Stimulated activated naive CD8-positive, alpha-beta T cell treated with anti-CD3 and anti-CD28 coated beads, Interleukin-15, Interleukin-2, amounts not matched to agents 100 ng/mL and 50 ng/mL, for 24 hours (primary cell): ENCODE measurements around the gene OR51A7.
"Not testable (repeated sequence)": the region's sequence is repeated elsewhere in the genome, so short reads cannot be mapped to it uniquely, and the experiment has no call there.

ENCODE experiments used
- H3K27ac Mint-ChIP-seq: one replicate; pipeline ENCODE4 v1.8.0; 2021; ENCODE audit warnings: mild to moderate bottlenecking, mixed read lengths
- H3K27me3 Mint-ChIP-seq: one replicate; pipeline ENCODE4 v1.8.0; 2021; ENCODE audit warnings: mixed read lengths
- H3K36me3 Mint-ChIP-seq: one replicate; pipeline ENCODE4 v1.8.0; 2021; ENCODE audit warnings: low read depth, mixed read lengths
- H3K4me1 Mint-ChIP-seq: one replicate; pipeline ENCODE4 v1.8.0; 2021; ENCODE audit warnings: low read depth, mixed read lengths
- H3K4me3 Mint-ChIP-seq: one replicate; pipeline ENCODE4 v1.8.0; 2021; ENCODE audit warnings: mild to moderate bottlenecking, mixed read lengths
- H3K9me3 Mint-ChIP-seq: one replicate; pipeline ENCODE4 v1.8.0; 2021; ENCODE audit warnings: mixed read lengths

Gene OR51A7

GRCh38 chr11:4903484-4903883, at the start of gene OR51A7:
Gene OR51A7 (plus strand): TSS chr11:4903783. CDS start chr11:4907370, 3,587 bp downstream.
- H3K4me3 Mint-ChIP-seq, result no peak within 1 kb of the TSS
- no peaks in the 10 kb centered on the region for H3K36me3 Mint-ChIP-seq
- no peaks in the 10 kb centered on the region for H3K4me1 Mint-ChIP-seq
- H3K27me3 Mint-ChIP-seq, result peaks cover 3% of the 10 kb centered on the region
- no peak within 1 kb of the TSS for H3K27ac Mint-ChIP-seq
- H3K9me3 Mint-ChIP-seq, result no peaks in the 10 kb centered on the region

- not testable (repeated sequence) for H3K4me3 Mint-ChIP-seq, H3K9me3 Mint-ChIP-seq, H3K27ac Mint-ChIP-seq, H3K36me3 Mint-ChIP-seq, H3K4me1 Mint-ChIP-seq
- peaks cover 11% of the 10 kb centered on the region for H3K27me3 Mint-ChIP-seq
Measured at GRCh38 chr11:4854286-4854685, 49.3 kb upstream of the OR51A7 start.

GRCh38 chr11:4862447-4863236, 40.9 kb upstream of the OR51A7 start:
- H3K9me3 Mint-ChIP-seq, result no peaks in the 10 kb centered on the region
- H3K36me3 Mint-ChIP-seq, result no peaks in the 10 kb centered on the region
- H3K4me3 Mint-ChIP-seq, result no peak overlapping the region
- no peaks in the 10 kb centered on the region for H3K27me3 Mint-ChIP-seq
- no peaks in the 10 kb centered on the region for H3K4me1 Mint-ChIP-seq
- H3K27ac Mint-ChIP-seq, result no peak overlapping the region

GRCh38 chr11:4863876-4864275, 39.7 kb upstream of the OR51A7 start:
- H3K36me3 Mint-ChIP-seq, result no peaks in the 10 kb centered on the region
- H3K4me1 Mint-ChIP-seq, result no peaks in the 10 kb centered on the region
- H3K27ac Mint-ChIP-seq, result no peak overlapping the region

GRCh38 chr11:4865855-4866254, 37.7 kb upstream of the OR51A7 start:
- H3K4me1 Mint-ChIP-seq, result no peaks in the 10 kb centered on the region
- no peaks in the 10 kb centered on the region for H3K27me3 Mint-ChIP-seq
- H3K36me3 Mint-ChIP-seq, result no peaks in the 10 kb centered on the region
- no peaks in the 10 kb centered on the region for H3K9me3 Mint-ChIP-seq
- no peak overlapping the region for H3K27ac Mint-ChIP-seq
- H3K4me3 Mint-ChIP-seq, result no peak overlapping the region

More at GRCh38 chr11:4863876-4864275, 39.7 kb upstream of the OR51A7 start:
- Mint-ChIP-seq H3K27me3 (no peaks in the 10 kb centered on the region), H3K4me3 (no peak overlapping the region), H3K9me3 (no peaks in the 10 kb centered on the region)

- no peak overlapping the region for H3K4me3 Mint-ChIP-seq
- no peaks in the 10 kb centered on the region for H3K27me3 Mint-ChIP-seq
- no peaks in the 10 kb centered on the region for H3K9me3 Mint-ChIP-seq
- no peaks in the 10 kb centered on the region for H3K4me1 Mint-ChIP-seq
- H3K36me3 Mint-ChIP-seq, result no peaks in the 10 kb centered on the region
- no peak overlapping the region for H3K27ac Mint-ChIP-seq
Measured at GRCh38 chr11:4881188-4881587, 22.4 kb upstream of the OR51A7 start.

- Mint-ChIP-seq H3K4me1 (no peaks in the 10 kb centered on the region), H3K27me3 (no peaks in the 10 kb centered on the region), H3K9me3 (no peaks in the 10 kb centered on the region), H3K36me3 (no peaks in the 10 kb centered on the region), H3K4me3 (no peak within 1 kb of the TSS), H3K27ac (no peak within 1 kb of the TSS)
Measured at GRCh38 chr11:4881860-4882500, 21.6 kb upstream of the OR51A7 start, which contains the start of gene OR51T1. Gene OR51T1 (plus strand): TSS chr11:4881900. CDS start chr11:4881900, 0 bp downstream.

GRCh38 chr11:4882543-4882942, 21.0 kb upstream of the OR51A7 start:
- H3K27ac Mint-ChIP-seq, result no peak overlapping the region
- H3K4me1 Mint-ChIP-seq, result no peaks in the 10 kb centered on the region
- H3K9me3 Mint-ChIP-seq, result no peaks in the 10 kb centered on the region
- no peak overlapping the region for H3K4me3 Mint-ChIP-seq
- H3K27me3 Mint-ChIP-seq, result peaks cover 1% of the 10 kb centered on the region
- H3K36me3 Mint-ChIP-seq, result no peaks in the 10 kb centered on the region

GRCh38 chr11:4884361-4884760, 19.2 kb upstream of the OR51A7 start:
- no peak overlapping the region for H3K27ac Mint-ChIP-seq
- H3K4me1 Mint-ChIP-seq, result no peaks in the 10 kb centered on the region
- H3K27me3 Mint-ChIP-seq, result peaks cover 4% of the 10 kb centered on the region
- H3K9me3 Mint-ChIP-seq, result peaks cover under 1% of the 10 kb centered on the region
- H3K4me3 Mint-ChIP-seq, result no peak overlapping the region
- no peaks in the 10 kb centered on the region for H3K36me3 Mint-ChIP-seq

GRCh38 chr11:4886186-4886585, 17.4 kb upstream of the OR51A7 start:
- Mint-ChIP-seq H3K36me3 (no peaks in the 10 kb centered on the region), H3K4me1 (no peaks in the 10 kb centered on the region), H3K27ac (no peak overlapping the region), H3K4me3 (no peak overlapping the region), H3K27me3 (peaks cover 4% of the 10 kb centered on the region), H3K9me3 (peaks cover 4% of the 10 kb centered on the region)

GRCh38 chr11:4887591-4887990, 16.0 kb upstream of the OR51A7 start:
- no peak overlapping the region for H3K27ac Mint-ChIP-seq
- peaks cover 7% of the 10 kb centered on the region for H3K27me3 Mint-ChIP-seq
- no peaks in the 10 kb centered on the region for H3K36me3 Mint-ChIP-seq
- no peaks in the 10 kb centered on the region for H3K4me1 Mint-ChIP-seq
- H3K9me3 Mint-ChIP-seq, result peaks cover 4% of the 10 kb centered on the region
- H3K4me3 Mint-ChIP-seq, result no peak overlapping the region

GRCh38 chr11:4890279-4890678, 13.3 kb upstream of the OR51A7 start:
- Mint-ChIP-seq H3K27me3 (peaks cover 11% of the 10 kb centered on the region), H3K4me3 (no peak overlapping the region), H3K27ac (no peak overlapping the region), H3K9me3 (peaks cover 4% of the 10 kb centered on the region), H3K4me1 (no peaks in the 10 kb centered on the region), H3K36me3 (no peaks in the 10 kb centered on the region)

- no peaks in the 10 kb centered on the region for H3K36me3 Mint-ChIP-seq
- H3K4me1 Mint-ChIP-seq, result no peaks in the 10 kb centered on the region
- peaks cover 16% of the 10 kb centered on the region for H3K27me3 Mint-ChIP-seq
- peaks cover 4% of the 10 kb centered on the region for H3K9me3 Mint-ChIP-seq
- H3K27ac Mint-ChIP-seq, result no peak overlapping the region
- no peak overlapping the region for H3K4me3 Mint-ChIP-seq
Measured at GRCh38 chr11:4891996-4892640, 11.5 kb upstream of the OR51A7 start.

- no peak overlapping the region for H3K4me3 Mint-ChIP-seq
- H3K36me3 Mint-ChIP-seq, result no peaks in the 10 kb centered on the region
- no peaks in the 10 kb centered on the region for H3K9me3 Mint-ChIP-seq
- no peaks in the 10 kb centered on the region for H3K4me1 Mint-ChIP-seq
- peaks cover 4% of the 10 kb centered on the region for H3K27me3 Mint-ChIP-seq
- H3K27ac Mint-ChIP-seq, result no peak overlapping the region
Measured at GRCh38 chr11:4916581-4916980, 13.0 kb downstream of the OR51A7 start.

- Mint-ChIP-seq H3K4me1 (no peaks in the 10 kb centered on the region), H3K4me3 (no peak within 1 kb of the TSS), H3K9me3 (no peaks in the 10 kb centered on the region), H3K36me3 (no peaks in the 10 kb centered on the region), H3K27me3 (peaks cover 10% of the 10 kb centered on the region), H3K27ac (no peak within 1 kb of the TSS)
Measured at GRCh38 chr11:4919250-4919649, 15.7 kb downstream of the OR51A7 start, which contains the start of gene OR51G2. Gene OR51G2 (minus strand): TSS chr11:4919350. CDS start chr11:4915663, 3,687 bp downstream.
